HL-60 (cell line): ENCODE data around the gene PMIS2.

Experiments used
- DNase-seq, 2 experiments: peaks; one replicate each; pipeline ENCODE4 v3.0.0-alpha.2; 2010 to 2020; ENCODE audit warnings: low read depth in 1 of 2, low spot score in 1 of 2
- H3K27ac ChIP-seq: fragments of 250-450 bp; sonication (Bioruptor Pico); replicated peaks from 2 replicates; pipeline ENCODE4 v1.5.1; 2020; ENCODE audit warnings: mild to moderate bottlenecking, moderate library complexity
- H3K27me3 ChIP-seq: fragments of 250-450 bp; sonication (Bioruptor Pico); 2 replicates; pipeline ENCODE4 v1.5.1; 2021; ENCODE audit warnings: mild to moderate bottlenecking, moderate library complexity; ENCODE audit not compliant: insufficient read depth, poor library complexity, severe bottlenecking
- H3K4me3 ChIP-seq: replicated peaks from 2 replicates; pipeline ENCODE4 v1.5.1; 2011; ENCODE audit warnings: mild to moderate bottlenecking, control low read depth, low read length; ENCODE audit not compliant: insufficient read depth
- GABPA ChIP-seq: IDR thresholded peaks from 2 replicates; pipeline ENCODE4 v1.6.1; 2012; ENCODE audit warnings: low read depth
- POLR2AphosphoS5 ChIP-seq: IDR thresholded peaks from 2 replicates; pipeline ENCODE4 v1.6.1; 2012; ENCODE audit warnings: low read depth
- SPI1 ChIP-seq: IDR thresholded peaks from 2 replicates; pipeline ENCODE4 v1.6.1; 2012; ENCODE audit warnings: low read depth, mild to moderate bottlenecking, borderline replicate concordance
- TF ChIP-seq, protein P1 (sequence below): IDR thresholded peaks from 2 replicates; pipeline ENCODE4 v1.6.1; 2012; ENCODE audit warnings: low read depth; ENCODE audit not compliant: insufficient replicate concordance
- TF ChIP-seq, protein P2 (sequence below): IDR thresholded peaks from one replicate; pipeline ENCODE4 v1.5.1; 2011; ENCODE audit warnings: low read length, control low read depth, inconsistent platforms; ENCODE audit not compliant: insufficient read depth

PMIS2 gene

GRCh38 chr19:35545001-35545854 is 40.7 kb upstream of the PMIS2 start, which contains the start of gene TMEM147:
Gene TMEM147 (plus strand): TSS chr19:35545626. CDS start chr19:35545740, 114 bp downstream.
- TF ChIP-seq GABPA (0 out of 2 replicates have a peak, but pooled peaks have one; percentile 48), POLR2AphosphoS5 (peak; percentile 75)
- TF ChIP-seq, protein P1, sequence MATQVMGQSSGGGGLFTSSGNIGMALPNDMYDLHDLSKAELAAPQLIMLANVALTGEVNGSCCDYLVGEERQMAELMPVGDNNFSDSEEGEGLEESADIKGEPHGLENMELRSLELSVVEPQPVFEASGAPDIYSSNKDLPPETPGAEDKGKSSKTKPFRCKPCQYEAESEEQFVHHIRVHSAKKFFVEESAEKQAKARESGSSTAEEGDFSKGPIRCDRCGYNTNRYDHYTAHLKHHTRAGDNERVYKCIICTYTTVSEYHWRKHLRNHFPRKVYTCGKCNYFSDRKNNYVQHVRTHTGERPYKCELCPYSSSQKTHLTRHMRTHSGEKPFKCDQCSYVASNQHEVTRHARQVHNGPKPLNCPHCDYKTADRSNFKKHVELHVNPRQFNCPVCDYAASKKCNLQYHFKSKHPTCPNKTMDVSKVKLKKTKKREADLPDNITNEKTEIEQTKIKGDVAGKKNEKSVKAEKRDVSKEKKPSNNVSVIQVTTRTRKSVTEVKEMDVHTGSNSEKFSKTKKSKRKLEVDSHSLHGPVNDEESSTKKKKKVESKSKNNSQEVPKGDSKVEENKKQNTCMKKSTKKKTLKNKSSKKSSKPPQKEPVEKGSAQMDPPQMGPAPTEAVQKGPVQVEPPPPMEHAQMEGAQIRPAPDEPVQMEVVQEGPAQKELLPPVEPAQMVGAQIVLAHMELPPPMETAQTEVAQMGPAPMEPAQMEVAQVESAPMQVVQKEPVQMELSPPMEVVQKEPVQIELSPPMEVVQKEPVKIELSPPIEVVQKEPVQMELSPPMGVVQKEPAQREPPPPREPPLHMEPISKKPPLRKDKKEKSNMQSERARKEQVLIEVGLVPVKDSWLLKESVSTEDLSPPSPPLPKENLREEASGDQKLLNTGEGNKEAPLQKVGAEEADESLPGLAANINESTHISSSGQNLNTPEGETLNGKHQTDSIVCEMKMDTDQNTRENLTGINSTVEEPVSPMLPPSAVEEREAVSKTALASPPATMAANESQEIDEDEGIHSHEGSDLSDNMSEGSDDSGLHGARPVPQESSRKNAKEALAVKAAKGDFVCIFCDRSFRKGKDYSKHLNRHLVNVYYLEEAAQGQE = no peak
- no peaks in the 10 kb centered on the region for H3K27me3 ChIP-seq
- H3K27ac ChIP-seq = peak within 1 kb of the TSS; percentile 88
- peak; percentile 88 to 91 for DNase-seq
- peak within 1 kb of the TSS; percentile 94 for H3K4me3 ChIP-seq

GRCh38 chr19:35545855-35546381 is 40.1 kb upstream of the PMIS2 start:
- TF ChIP-seq SPI1 = no peak
- TF ChIP-seq, protein P1 = no peak
- Histone ChIP-seq H3K27me3 (no peaks in the 10 kb centered on the region), H3K4me3 (peak overlapping the region; percentile 94), H3K27ac (peak overlapping the region; percentile 88)
- peak; percentile 28 to 70 for DNase-seq

GRCh38 chr19:35546532-35546931 is 39.4 kb upstream of the PMIS2 start:
- H3K27me3 ChIP-seq = no peaks in the 10 kb centered on the region
- TF ChIP-seq, protein P1 = no peak
- TF ChIP-seq, protein P2, sequence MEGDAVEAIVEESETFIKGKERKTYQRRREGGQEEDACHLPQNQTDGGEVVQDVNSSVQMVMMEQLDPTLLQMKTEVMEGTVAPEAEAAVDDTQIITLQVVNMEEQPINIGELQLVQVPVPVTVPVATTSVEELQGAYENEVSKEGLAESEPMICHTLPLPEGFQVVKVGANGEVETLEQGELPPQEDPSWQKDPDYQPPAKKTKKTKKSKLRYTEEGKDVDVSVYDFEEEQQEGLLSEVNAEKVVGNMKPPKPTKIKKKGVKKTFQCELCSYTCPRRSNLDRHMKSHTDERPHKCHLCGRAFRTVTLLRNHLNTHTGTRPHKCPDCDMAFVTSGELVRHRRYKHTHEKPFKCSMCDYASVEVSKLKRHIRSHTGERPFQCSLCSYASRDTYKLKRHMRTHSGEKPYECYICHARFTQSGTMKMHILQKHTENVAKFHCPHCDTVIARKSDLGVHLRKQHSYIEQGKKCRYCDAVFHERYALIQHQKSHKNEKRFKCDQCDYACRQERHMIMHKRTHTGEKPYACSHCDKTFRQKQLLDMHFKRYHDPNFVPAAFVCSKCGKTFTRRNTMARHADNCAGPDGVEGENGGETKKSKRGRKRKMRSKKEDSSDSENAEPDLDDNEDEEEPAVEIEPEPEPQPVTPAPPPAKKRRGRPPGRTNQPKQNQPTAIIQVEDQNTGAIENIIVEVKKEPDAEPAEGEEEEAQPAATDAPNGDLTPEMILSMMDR = no peak
- TF ChIP-seq SPI1 = no peak
- no peak for TF ChIP-seq POLR2AphosphoS5
- TF ChIP-seq GABPA = no peak
- H3K27ac ChIP-seq = no peak overlapping the region; the same call in 1 of the 2 replicates
- peak overlapping the region; percentile 94 for H3K4me3 ChIP-seq
- DNase-seq = no peak
